ENCODE results near the gene CPLX3.

The CPLX3 gene

GRCh38 chr15:74844319-74845207 lies 18.1 kb downstream of the CPLX3 start:
- H3K4me1 ChIP-seq (ENCODE audit: control insufficient read depth, insufficient read depth, low read length), result peaks cover 3% of the 10 kb centered on the region
- peaks cover 21% of the 10 kb centered on the region for H3K36me3 ChIP-seq (ENCODE audit: control insufficient read depth, insufficient read depth, low read length)
- no peaks in the 10 kb centered on the region for H3K9me3 ChIP-seq (ENCODE audit: control insufficient read depth, insufficient read depth, low read length)
- no peak overlapping the region for H3K4me3 ChIP-seq (ENCODE audit: low read depth, low read length)
- no peak overlapping the region for H3K9ac ChIP-seq (ENCODE audit: low read depth, low read length)
- no peaks in the 10 kb centered on the region for H3K27me3 ChIP-seq (ENCODE audit: control insufficient read depth, insufficient read depth, low read length)

GRCh38 chr15:74845208-74845568 lies 18.8 kb downstream of the CPLX3 start:
- Histone ChIP-seq H3K9ac (ENCODE audit: low read depth, low read length) (no peak overlapping the region), H3K4me1 (ENCODE audit: control insufficient read depth, insufficient read depth, low read length) (peaks cover 3% of the 10 kb centered on the region), H3K36me3 (ENCODE audit: control insufficient read depth, insufficient read depth, low read length) (peaks cover 20% of the 10 kb centered on the region), H3K9me3 (ENCODE audit: control insufficient read depth, insufficient read depth, low read length) (no peaks in the 10 kb centered on the region), H3K4me3 (ENCODE audit: low read depth, low read length) (no peak overlapping the region), H3K27me3 (ENCODE audit: control insufficient read depth, insufficient read depth, low read length) (no peaks in the 10 kb centered on the region)

- Histone ChIP-seq H3K27me3 (ENCODE audit: control insufficient read depth, insufficient read depth, low read length) (no peaks in the 10 kb centered on the region), H3K36me3 (ENCODE audit: control insufficient read depth, insufficient read depth, low read length) (peaks cover 20% of the 10 kb centered on the region), H3K4me1 (ENCODE audit: control insufficient read depth, insufficient read depth, low read length) (peaks cover 3% of the 10 kb centered on the region), H3K4me3 (ENCODE audit: low read depth, low read length) (no peak overlapping the region), H3K9ac (ENCODE audit: low read depth, low read length) (no peak overlapping the region), H3K9me3 (ENCODE audit: control insufficient read depth, insufficient read depth, low read length) (no peaks in the 10 kb centered on the region)
Observed at GRCh38 chr15:74845581-74845980, 19.2 kb downstream of the CPLX3 start.

- H3K4me3 ChIP-seq (ENCODE audit: low read depth, low read length), result no peak overlapping the region
- H3K9ac ChIP-seq (ENCODE audit: low read depth, low read length), result no peak overlapping the region
- H3K9me3 ChIP-seq (ENCODE audit: control insufficient read depth, insufficient read depth, low read length), result no peaks in the 10 kb centered on the region
- peaks cover 3% of the 10 kb centered on the region for H3K4me1 ChIP-seq (ENCODE audit: control insufficient read depth, insufficient read depth, low read length)
- H3K36me3 ChIP-seq (ENCODE audit: control insufficient read depth, insufficient read depth, low read length), result peaks cover 31% of the 10 kb centered on the region
- no peaks in the 10 kb centered on the region for H3K27me3 ChIP-seq (ENCODE audit: control insufficient read depth, insufficient read depth, low read length)
Observed at GRCh38 chr15:74847432-74847831, 21.0 kb downstream of the CPLX3 start.

- Histone ChIP-seq H3K4me3 (ENCODE audit: low read depth, low read length) (no peak overlapping the region), H3K9me3 (ENCODE audit: control insufficient read depth, insufficient read depth, low read length) (no peaks in the 10 kb centered on the region), H3K36me3 (ENCODE audit: control insufficient read depth, insufficient read depth, low read length) (peaks cover 37% of the 10 kb centered on the region), H3K9ac (ENCODE audit: low read depth, low read length) (no peak overlapping the region), H3K27me3 (ENCODE audit: control insufficient read depth, insufficient read depth, low read length) (no peaks in the 10 kb centered on the region), H3K4me1 (ENCODE audit: control insufficient read depth, insufficient read depth, low read length) (no peaks in the 10 kb centered on the region)
Observed at GRCh38 chr15:74850393-74850792, 24.0 kb downstream of the CPLX3 start.

GRCh38 chr15:74851960-74852359 lies 25.5 kb downstream of the CPLX3 start:
- Histone ChIP-seq H3K4me1 (ENCODE audit: control insufficient read depth, insufficient read depth, low read length) (no peaks in the 10 kb centered on the region), H3K36me3 (ENCODE audit: control insufficient read depth, insufficient read depth, low read length) (peaks cover 37% of the 10 kb centered on the region), H3K9ac (ENCODE audit: low read depth, low read length) (no peak overlapping the region), H3K9me3 (ENCODE audit: control insufficient read depth, insufficient read depth, low read length) (no peaks in the 10 kb centered on the region), H3K4me3 (ENCODE audit: low read depth, low read length) (no peak overlapping the region), H3K27me3 (ENCODE audit: control insufficient read depth, insufficient read depth, low read length) (no peaks in the 10 kb centered on the region)

GRCh38 chr15:74854453-74855022 lies 28.1 kb downstream of the CPLX3 start:
- H3K9me3 ChIP-seq (ENCODE audit: control insufficient read depth, insufficient read depth, low read length), result no peaks in the 10 kb centered on the region
- peaks cover 25% of the 10 kb centered on the region for H3K36me3 ChIP-seq (ENCODE audit: control insufficient read depth, insufficient read depth, low read length)
- no peak overlapping the region for H3K9ac ChIP-seq (ENCODE audit: low read depth, low read length)
- no peaks in the 10 kb centered on the region for H3K4me1 ChIP-seq (ENCODE audit: control insufficient read depth, insufficient read depth, low read length)
- H3K4me3 ChIP-seq (ENCODE audit: low read depth, low read length), result no peak overlapping the region
- H3K27me3 ChIP-seq (ENCODE audit: control insufficient read depth, insufficient read depth, low read length), result no peaks in the 10 kb centered on the region

GRCh38 chr15:74855857-74856256 lies 29.4 kb downstream of the CPLX3 start:
- Histone ChIP-seq H3K4me3 (ENCODE audit: low read depth, low read length) (no peak overlapping the region), H3K9me3 (ENCODE audit: control insufficient read depth, insufficient read depth, low read length) (no peaks in the 10 kb centered on the region), H3K27me3 (ENCODE audit: control insufficient read depth, insufficient read depth, low read length) (no peaks in the 10 kb centered on the region), H3K9ac (ENCODE audit: low read depth, low read length) (no peak overlapping the region), H3K36me3 (ENCODE audit: control insufficient read depth, insufficient read depth, low read length) (peaks cover 19% of the 10 kb centered on the region), H3K4me1 (ENCODE audit: control insufficient read depth, insufficient read depth, low read length) (no peaks in the 10 kb centered on the region)

- no peaks in the 10 kb centered on the region for H3K9me3 ChIP-seq (ENCODE audit: control insufficient read depth, insufficient read depth, low read length)
- no peaks in the 10 kb centered on the region for H3K27me3 ChIP-seq (ENCODE audit: control insufficient read depth, insufficient read depth, low read length)
- peaks cover 16% of the 10 kb centered on the region for H3K36me3 ChIP-seq (ENCODE audit: control insufficient read depth, insufficient read depth, low read length)
- no peak overlapping the region for H3K4me3 ChIP-seq (ENCODE audit: low read depth, low read length)
- no peaks in the 10 kb centered on the region for H3K4me1 ChIP-seq (ENCODE audit: control insufficient read depth, insufficient read depth, low read length)
- no peak overlapping the region for H3K9ac ChIP-seq (ENCODE audit: low read depth, low read length)
Observed at GRCh38 chr15:74856537-74856936, 30.1 kb downstream of the CPLX3 start.

GRCh38 chr15:74857082-74857655 lies 30.7 kb downstream of the CPLX3 start:
- no peaks in the 10 kb centered on the region for H3K9me3 ChIP-seq (ENCODE audit: control insufficient read depth, insufficient read depth, low read length)
- no peak overlapping the region for H3K9ac ChIP-seq (ENCODE audit: low read depth, low read length)
- H3K4me3 ChIP-seq (ENCODE audit: low read depth, low read length), result no peak overlapping the region
- no peaks in the 10 kb centered on the region for H3K4me1 ChIP-seq (ENCODE audit: control insufficient read depth, insufficient read depth, low read length)
- peaks cover 10% of the 10 kb centered on the region for H3K36me3 ChIP-seq (ENCODE audit: control insufficient read depth, insufficient read depth, low read length)
- no peaks in the 10 kb centered on the region for H3K27me3 ChIP-seq (ENCODE audit: control insufficient read depth, insufficient read depth, low read length)

GRCh38 chr15:74857671-74858368 lies 31.4 kb downstream of the CPLX3 start:
- no peaks in the 10 kb centered on the region for H3K27me3 ChIP-seq (ENCODE audit: control insufficient read depth, insufficient read depth, low read length)
- no peak overlapping the region for H3K9ac ChIP-seq (ENCODE audit: low read depth, low read length)
- no peaks in the 10 kb centered on the region for H3K4me1 ChIP-seq (ENCODE audit: control insufficient read depth, insufficient read depth, low read length)
- H3K4me3 ChIP-seq (ENCODE audit: low read depth, low read length), result no peak overlapping the region
- H3K36me3 ChIP-seq (ENCODE audit: control insufficient read depth, insufficient read depth, low read length), result peaks cover 8% of the 10 kb centered on the region
- H3K9me3 ChIP-seq (ENCODE audit: control insufficient read depth, insufficient read depth, low read length), result no peaks in the 10 kb centered on the region
